Bronchial epithelial cell (primary cell): ENCODE results near the gene SOX3. TPM values are rescaled to one million over a fixed set of nuclear protein-coding genes. Genes with fewer than 3 reads are reported as not detected.
A peak's percentile ranks its signal among the peaks of the same experiment; 100 is the strongest.

Source experiments
- DNase-seq: peaks from one replicate; pipeline ENCODE4 v3.0.0-alpha.2; 2010; ENCODE audit warnings: low read depth
- FAIRE-seq: peaks from 2 replicates; lab custom pipeline; 2011; peaks lifted over from hg19 to GRCh38; lab: Jason Lieb, UNC
- H3K27me3 ChIP-seq: 2 replicates; pipeline ENCODE4 v1.5.1; 2011; ENCODE audit warnings: low read length; ENCODE audit not compliant: control insufficient read depth, insufficient read depth
- H3K36me3 ChIP-seq: 2 replicates; pipeline ENCODE4 v1.5.1; 2011; ENCODE audit warnings: low read length; ENCODE audit not compliant: control insufficient read depth, insufficient read depth
- H3K4me3 ChIP-seq: 2 replicates; pipeline ENCODE4 v1.5.1; 2011; ENCODE audit warnings: mild to moderate bottlenecking, low read depth, low read length, control low read depth
- CTCF ChIP-seq: IDR thresholded peaks from 2 replicates; pipeline ENCODE4 v1.5.1; 2011; ENCODE audit warnings: mild to moderate bottlenecking, moderate library complexity, low read length, control low read depth, inconsistent platforms; ENCODE audit not compliant: insufficient read depth, severe bottlenecking
- total RNA-seq: library from RNA; depleted of rRNA; stranded (reverse); fragments of >200 nt; gene quantifications from 2 replicates; pipeline ENCODE4 v1.2.1, GENCODE V29; 2014

The SOX3 gene
- total RNA-seq, 1 donor from 2014 or later = not detected

GRCh38 chrX:140507982-140508305, 3.1 kb upstream of the SOX3 start:
- peaks cover 36% of the 10 kb centered on the region for H3K27me3 ChIP-seq
- DNase-seq (peak; percentile 5), FAIRE-seq (no peak)
- no peaks in the 10 kb centered on the region for H3K36me3 ChIP-seq
- peak; percentile 44 for TF ChIP-seq CTCF
- H3K4me3 ChIP-seq = no peak overlapping the region

GRCh38 chrX:140507223-140507981, 2.5 kb upstream of the SOX3 start:
- FAIRE-seq (no peak), DNase-seq (peak; percentile 60)
- Histone ChIP-seq H3K36me3 (no peaks in the 10 kb centered on the region), H3K4me3 (no peak overlapping the region), H3K27me3 (peaks cover 38% of the 10 kb centered on the region)
- TF ChIP-seq CTCF = no peak

- FAIRE-seq (no peak), DNase-seq (no peak)
- no peak for TF ChIP-seq CTCF
- peaks cover 42% of the 10 kb centered on the region for H3K27me3 ChIP-seq
- no peaks in the 10 kb centered on the region for H3K36me3 ChIP-seq
- no peak overlapping the region for H3K4me3 ChIP-seq
Observed at GRCh38 chrX:140505421-140506337, 810 bp upstream of the SOX3 start.

GRCh38 chrX:140503714-140504351, 1.0 kb downstream of the SOX3 start:
- Histone ChIP-seq H3K4me3 (no peak overlapping the region), H3K36me3 (no peaks in the 10 kb centered on the region), H3K27me3 (peaks cover 33% of the 10 kb centered on the region)
- no peak for DNase-seq
- no peak for TF ChIP-seq CTCF
- FAIRE-seq = no peak

- Histone ChIP-seq H3K36me3 (no peaks in the 10 kb centered on the region), H3K4me3 (no peak overlapping the region), H3K27me3 (peaks cover 31% of the 10 kb centered on the region)
- DNase-seq = no peak
- no peak for TF ChIP-seq CTCF
- no peak for FAIRE-seq
Observed at GRCh38 chrX:140503238-140503601, 1.6 kb downstream of the SOX3 start.
